SK-N-SH treated with all-trans-retinoic acid at 6 μM for 48 hours (cell line): ENCODE data around the gene DPPA4.

ENCODE experiments used
- ARNTL ChIP-seq: fragments of 450-650 bp; formaldehyde crosslinking; IDR thresholded peaks from 2 replicates; pipeline ENCODE4 v1.5.0; 2020; ENCODE audit warnings: low read depth, mild to moderate bottlenecking, moderate library complexity, borderline replicate concordance
- OSR1 ChIP-seq: fragments of 250-450 bp; sonication (Bioruptor Pico); IDR thresholded peaks from 2 replicates; pipeline ENCODE4 v1.8.0; 2022; ENCODE audit warnings: moderate library complexity, mild to moderate bottlenecking, inconsistent platforms
- PATZ1 ChIP-seq: fragments of 250-450 bp; sonication (Bioruptor Pico); IDR thresholded peaks from 2 replicates; pipeline ENCODE4 v1.8.0; 2020; ENCODE audit warnings: mild to moderate bottlenecking, moderate library complexity, borderline replicate concordance
- PPARA ChIP-seq: fragments of 250-450 bp; sonication (Bioruptor Pico); IDR thresholded peaks from 2 replicates; pipeline ENCODE4 v1.5.0; 2020; ENCODE audit warnings: mild to moderate bottlenecking, borderline replicate concordance
- SNAI2 ChIP-seq: fragments of 250-450 bp; sonication (Bioruptor Pico); IDR thresholded peaks from 2 replicates; pipeline ENCODE4 v1.5.0; 2020; ENCODE audit warnings: mild to moderate bottlenecking, moderate library complexity
- TCF4 ChIP-seq: fragments of 250-450 bp; sonication (Bioruptor Pico); IDR thresholded peaks from 2 replicates; pipeline ENCODE4 v1.8.0; 2021; ENCODE audit warnings: mild to moderate bottlenecking, moderate library complexity, borderline replicate concordance
- TOX ChIP-seq: fragments of 250-450 bp; sonication (Bioruptor Pico); IDR thresholded peaks from 2 replicates; pipeline ENCODE4 v1.8.0; 2021; ENCODE audit warnings: mild to moderate bottlenecking, moderate library complexity, borderline replicate concordance
- TSHZ2 ChIP-seq: fragments of 250-450 bp; sonication (Bioruptor Pico); IDR thresholded peaks from 2 replicates; pipeline ENCODE4 v1.5.0; 2020; ENCODE audit warnings: mild to moderate bottlenecking, moderate library complexity
- ZC3H10 ChIP-seq: fragments of 250-450 bp; sonication (Bioruptor Pico); IDR thresholded peaks from 2 replicates; pipeline ENCODE4 v1.5.1; 2021; ENCODE audit warnings: mild to moderate bottlenecking, moderate library complexity
- ZFP30 ChIP-seq: fragments of 450-650 bp; formaldehyde crosslinking; IDR thresholded peaks from 2 replicates; pipeline ENCODE4 v1.5.0; 2022; ENCODE audit warnings: mild to moderate bottlenecking, moderate library complexity
- ZNF565 ChIP-seq: fragments of 450-650 bp; formaldehyde crosslinking; conservative IDR thresholded peaks from 2 replicates; pipeline ENCODE4 v1.5.0; 2020; ENCODE audit warnings: low read depth, mild to moderate bottlenecking, moderate library complexity
- ZNF70 ChIP-seq: fragments of 450-650 bp; formaldehyde crosslinking; IDR thresholded peaks from 2 replicates; pipeline ENCODE4 v1.5.0; 2020; ENCODE audit warnings: mild to moderate bottlenecking, moderate library complexity
- TF ChIP-seq, protein P1 (sequence below): fragments of 250-450 bp; sonication (Bioruptor Pico); IDR thresholded peaks from 2 replicates; pipeline ENCODE4 v1.8.0; 2021; ENCODE audit warnings: low read depth, mild to moderate bottlenecking, moderate library complexity, borderline replicate concordance

DNA sequence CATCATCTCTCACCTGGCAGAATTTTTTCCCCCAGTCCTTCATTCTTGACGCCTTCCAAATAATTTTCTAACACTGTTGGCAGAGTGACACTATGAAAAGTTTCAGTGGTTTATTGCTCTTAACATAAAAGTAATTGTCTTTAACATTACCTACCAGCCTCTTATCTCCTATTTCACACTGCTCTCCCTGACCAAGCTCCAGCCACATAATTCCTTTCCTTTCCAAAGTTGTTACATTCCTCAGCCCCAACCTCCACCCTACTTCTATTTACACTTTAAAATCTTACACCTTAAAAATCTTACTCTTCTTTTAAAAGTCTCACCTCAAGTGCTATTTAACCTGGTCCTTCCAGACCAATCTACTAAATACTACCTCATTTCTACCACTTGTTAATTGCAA is 2.8 kb downstream of the DPPA4 start:
- no peak for TF ChIP-seq TCF4 (CRISPR knock-in tag)
- no peak for TF ChIP-seq ZNF70 (CRISPR knock-in tag)
- TF ChIP-seq, protein P1, sequence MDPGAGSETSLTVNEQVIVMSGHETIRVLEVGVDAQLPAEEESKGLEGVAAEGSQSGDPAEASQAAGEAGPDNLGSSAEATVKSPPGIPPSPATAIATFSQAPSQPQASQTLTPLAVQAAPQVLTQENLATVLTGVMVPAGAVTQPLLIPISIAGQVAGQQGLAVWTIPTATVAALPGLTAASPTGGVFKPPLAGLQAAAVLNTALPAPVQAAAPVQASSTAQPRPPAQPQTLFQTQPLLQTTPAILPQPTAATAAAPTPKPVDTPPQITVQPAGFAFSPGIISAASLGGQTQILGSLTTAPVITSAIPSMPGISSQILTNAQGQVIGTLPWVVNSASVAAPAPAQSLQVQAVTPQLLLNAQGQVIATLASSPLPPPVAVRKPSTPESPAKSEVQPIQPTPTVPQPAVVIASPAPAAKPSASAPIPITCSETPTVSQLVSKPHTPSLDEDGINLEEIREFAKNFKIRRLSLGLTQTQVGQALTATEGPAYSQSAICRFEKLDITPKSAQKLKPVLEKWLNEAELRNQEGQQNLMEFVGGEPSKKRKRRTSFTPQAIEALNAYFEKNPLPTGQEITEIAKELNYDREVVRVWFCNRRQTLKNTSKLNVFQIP, result no peak
- no peak for TF ChIP-seq ARNTL (CRISPR knock-in tag)
- no peak for TF ChIP-seq PATZ1 (CRISPR knock-in tag)
- no peak for TF ChIP-seq TOX (CRISPR knock-in tag)
- TF ChIP-seq ZFP30 (CRISPR knock-in tag), result no peak
- no peak for TF ChIP-seq ZC3H10 (CRISPR knock-in tag)
- TF ChIP-seq PPARA, result no peak
- TF ChIP-seq ZNF565 (CRISPR knock-in tag), result no peak
- no peak for TF ChIP-seq SNAI2 (CRISPR knock-in tag)
- no peak for TF ChIP-seq OSR1 (CRISPR knock-in tag)
- no peak for TF ChIP-seq TSHZ2
